Measurements from ENCODE around the gene CEP128. TPM values are rescaled to one million over a fixed set of nuclear protein-coding genes. Genes with fewer than 3 reads are reported as not detected.

CEP128 gene
- total RNA-seq, 4 donors from 2014 or later = 5.6 to 9.0 (median 7.5) TPM

- TF ChIP-seq CTCF (IDR thresholded peaks at IDR 0.05; ENCODE audit: low read depth) = no peak
These were observed 13.3 kb upstream of the CEP128 start for GRCh38 chr14:80954687-80955299.

- no peak for TF ChIP-seq CTCF (IDR thresholded peaks at IDR 0.05; ENCODE audit: low read depth)
These were observed 10.0 kb upstream of the CEP128 start for GRCh38 chr14:80951491-80951890.

GRCh38 chr14:80948291-80948690 lies 6.8 kb upstream of the CEP128 start:
- TF ChIP-seq CTCF (IDR thresholded peaks at IDR 0.05; ENCODE audit: low read depth) = no peak

GRCh38 chr14:80946797-80947196 lies 5.3 kb upstream of the CEP128 start:
- TF ChIP-seq CTCF (IDR thresholded peaks at IDR 0.05; ENCODE audit: low read depth) = no peak

GRCh38 chr14:80946187-80946586 lies 4.6 kb upstream of the CEP128 start:
- TF ChIP-seq CTCF (IDR thresholded peaks at IDR 0.05; ENCODE audit: low read depth) = no peak

GRCh38 chr14:80944861-80945617 lies 3.5 kb upstream of the CEP128 start:
- TF ChIP-seq CTCF (IDR thresholded peaks at IDR 0.05; ENCODE audit: low read depth) = no peak

GRCh38 chr14:80942191-80942600 lies 658 bp upstream of the CEP128 start:
- no peak for TF ChIP-seq CTCF (IDR thresholded peaks at IDR 0.05; ENCODE audit: low read depth)
